Mammary epithelial cell (primary cell): ENCODE data around the gene XKR3.

ENCODE experiments used
- EZH2 ChIP-seq: IDR thresholded peaks from 2 replicates; pipeline ENCODE4 v1.6.1; 2012; ENCODE audit warnings: low read length, inconsistent platforms, borderline replicate concordance
- TF ChIP-seq, protein P1 (sequence below), 2 donors: IDR thresholded peaks in 1 of 2; conservative IDR thresholded peaks in 1 of 2; 2 replicates each; pipeline ENCODE4 v1.5.1; 2011 to 2012; ENCODE audit warnings: inconsistent platforms in 2 of 2, low read length in 2 of 2, mild to moderate bottlenecking in 2 of 2, control low read depth in 1 of 2, low read depth in 1 of 2; ENCODE audit not compliant: insufficient read depth in 1 of 2; ENCODE audit errors: extremely low read depth in 1 of 2

DNA sequence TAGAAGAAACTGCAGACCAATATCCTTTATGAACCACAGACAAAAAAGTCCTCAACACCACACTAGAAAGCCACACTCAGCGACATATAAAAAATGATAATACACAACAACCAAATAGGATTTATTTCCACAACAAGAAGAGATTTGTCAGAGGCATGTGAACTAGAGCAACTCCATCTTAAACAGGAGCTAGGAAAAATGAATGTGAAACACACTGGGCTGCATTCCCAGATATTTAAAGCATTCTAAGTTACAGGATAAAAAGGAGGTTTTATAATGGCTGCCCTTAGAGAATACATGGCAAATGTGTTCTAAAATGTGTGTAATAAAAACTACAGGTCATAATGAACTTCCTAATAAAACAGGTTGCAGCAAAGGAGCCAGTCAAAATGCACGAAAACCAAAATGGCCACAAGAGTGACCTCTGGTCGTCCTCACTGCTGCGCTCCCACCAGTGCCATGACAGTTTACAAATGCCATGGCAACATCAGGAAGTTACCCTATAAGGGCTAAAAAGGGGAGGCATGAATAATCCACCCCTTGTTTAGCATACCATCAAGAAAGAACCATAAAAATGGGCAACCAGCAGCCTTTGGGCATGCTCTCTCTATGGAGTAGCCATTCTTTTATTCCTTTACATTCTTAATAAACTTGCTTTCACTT is 21.8 kb downstream of the XKR3 start:
- TF ChIP-seq, protein P1, sequence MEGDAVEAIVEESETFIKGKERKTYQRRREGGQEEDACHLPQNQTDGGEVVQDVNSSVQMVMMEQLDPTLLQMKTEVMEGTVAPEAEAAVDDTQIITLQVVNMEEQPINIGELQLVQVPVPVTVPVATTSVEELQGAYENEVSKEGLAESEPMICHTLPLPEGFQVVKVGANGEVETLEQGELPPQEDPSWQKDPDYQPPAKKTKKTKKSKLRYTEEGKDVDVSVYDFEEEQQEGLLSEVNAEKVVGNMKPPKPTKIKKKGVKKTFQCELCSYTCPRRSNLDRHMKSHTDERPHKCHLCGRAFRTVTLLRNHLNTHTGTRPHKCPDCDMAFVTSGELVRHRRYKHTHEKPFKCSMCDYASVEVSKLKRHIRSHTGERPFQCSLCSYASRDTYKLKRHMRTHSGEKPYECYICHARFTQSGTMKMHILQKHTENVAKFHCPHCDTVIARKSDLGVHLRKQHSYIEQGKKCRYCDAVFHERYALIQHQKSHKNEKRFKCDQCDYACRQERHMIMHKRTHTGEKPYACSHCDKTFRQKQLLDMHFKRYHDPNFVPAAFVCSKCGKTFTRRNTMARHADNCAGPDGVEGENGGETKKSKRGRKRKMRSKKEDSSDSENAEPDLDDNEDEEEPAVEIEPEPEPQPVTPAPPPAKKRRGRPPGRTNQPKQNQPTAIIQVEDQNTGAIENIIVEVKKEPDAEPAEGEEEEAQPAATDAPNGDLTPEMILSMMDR (conservative IDR thresholded peaks at IDR 0.05 in 1 of 2, IDR thresholded peaks at IDR 0.05 in 1 of 2; ENCODE audit: extremely low read depth in 1 of 2, insufficient read depth in 1 of 2, low read depth in 1 of 2, low read length in 2 of 2): no peak
- TF ChIP-seq EZH2: no peak
